ENCODE data around the gene ACAD10. TPM values are rescaled to one million over a fixed set of nuclear protein-coding genes. Genes with fewer than 3 reads are reported as not detected.
"Not testable (repeated sequence)": the region's sequence is repeated elsewhere in the genome, so short reads cannot be mapped to it uniquely, and the experiment has no call there.

The ACAD10 gene
- total RNA-seq = 28.4 and 29.7 TPM in 2 replicates

DNA sequence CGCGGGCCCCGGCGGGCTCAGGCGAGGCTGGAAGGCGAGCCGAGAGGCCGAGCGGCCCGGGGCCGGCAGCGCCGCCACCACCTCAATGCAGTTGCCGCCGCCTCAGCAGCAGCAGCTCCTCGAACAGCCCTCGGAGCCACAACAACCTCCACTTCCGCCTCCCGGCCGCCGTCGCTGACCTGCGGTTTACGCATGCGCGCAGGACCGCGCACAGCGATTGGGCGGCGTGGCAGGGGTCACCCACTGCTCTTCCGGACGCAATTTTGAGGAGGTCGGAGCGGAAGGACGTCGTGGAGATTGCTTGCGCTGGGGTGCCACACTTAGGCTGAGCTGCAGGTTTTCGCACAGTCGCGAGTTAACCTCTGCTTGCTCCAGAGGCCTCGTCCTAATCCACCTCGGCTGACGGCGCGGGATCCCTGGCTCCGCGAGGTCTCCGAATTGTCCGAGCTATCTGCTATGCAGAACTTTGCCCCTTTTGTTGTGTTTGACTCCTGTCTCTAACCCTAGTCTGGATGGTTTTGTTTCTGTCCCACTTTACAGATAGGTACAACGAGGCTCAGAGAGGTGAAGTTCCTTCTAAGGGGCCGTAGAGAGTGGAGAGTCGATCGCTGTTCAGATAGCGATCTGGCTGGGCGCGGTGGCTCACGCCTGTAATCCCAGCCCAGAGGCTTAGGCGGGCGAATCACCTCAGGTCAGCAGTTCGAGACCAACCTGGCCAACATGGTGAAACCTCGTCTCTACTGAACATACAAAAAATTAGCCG lies at the start of gene ACAD10, which contains the start of gene BRAP:
Gene ACAD10, plus strand, starts transcription at position 243 of the 763 bp plus-strand sequence. CDS start 6,657 bp downstream, outside the sequence.
Gene BRAP, minus strand, starts transcription at position 146 of the 763 bp plus-strand sequence. CDS start 164 bp downstream, outside the sequence.
- intact Hi-C loops (cut with micrococcal nuclease) = loop anchor here (1.0 to 10.0 kb wide), 5 partner anchors 87 to 729 kb away; partner anchors contain the start of genes ATXN2, ERP29, MAPKAPK5 and PTPN11

DNA sequence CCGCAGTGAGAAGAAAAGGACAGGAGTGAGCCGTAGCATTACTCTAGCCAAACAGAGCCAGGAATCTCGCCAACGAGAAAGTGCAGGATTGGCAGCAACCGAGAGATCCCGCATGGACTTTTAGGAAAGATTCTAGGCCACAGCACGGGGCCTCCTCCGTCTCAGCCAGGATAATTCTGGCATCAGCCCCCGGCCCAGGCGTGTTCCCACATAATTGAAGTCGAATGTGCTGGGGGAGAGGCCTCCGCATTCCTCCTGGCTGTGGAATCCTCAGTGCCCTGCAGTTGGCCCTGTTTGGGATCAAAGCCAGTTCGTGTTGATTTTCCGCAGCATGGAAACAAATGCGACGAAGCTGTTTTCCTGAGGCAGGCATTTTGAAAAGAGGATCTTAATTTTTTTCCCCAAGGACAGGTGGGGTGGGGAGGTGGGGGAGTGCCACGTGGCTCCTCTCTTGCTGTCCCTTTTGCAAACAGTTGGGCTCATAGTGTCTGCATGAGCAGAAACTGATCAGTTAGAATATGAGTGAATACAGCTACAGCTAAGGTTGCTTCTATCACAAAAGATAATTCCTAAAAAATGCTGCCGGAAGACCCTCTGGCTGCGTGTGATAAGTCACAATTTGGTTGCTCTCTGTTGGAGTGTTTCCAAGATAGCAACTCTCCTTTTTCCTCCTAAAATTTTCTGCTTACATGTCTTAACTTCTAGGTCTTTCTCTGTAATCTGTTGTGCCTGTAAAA lies 49.5 kb upstream of the ACAD10 start:
- intact Hi-C loops (cut with micrococcal nuclease) = no loop called here

DNA sequence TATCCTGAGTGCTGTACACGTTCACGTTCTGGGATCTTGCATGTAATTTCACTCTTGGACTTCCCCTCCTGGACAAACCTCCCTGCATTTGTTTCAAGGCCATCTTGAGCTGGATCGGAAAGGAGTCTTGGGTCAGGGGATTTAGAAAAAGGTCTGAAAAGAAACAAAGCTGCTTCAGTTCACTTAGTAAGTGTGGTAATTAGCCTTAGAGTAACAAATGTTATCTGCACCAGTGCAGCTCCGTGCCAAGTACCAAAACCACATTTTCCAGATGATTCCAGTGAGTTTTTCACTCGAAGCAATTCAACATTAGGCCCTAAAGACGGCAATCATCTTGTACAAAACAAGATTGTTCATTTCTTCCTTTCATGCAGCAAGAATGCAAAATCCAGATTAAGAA lies 47.3 kb upstream of the ACAD10 start:
- intact Hi-C loops (cut with micrococcal nuclease) = no loop called here

DNA sequence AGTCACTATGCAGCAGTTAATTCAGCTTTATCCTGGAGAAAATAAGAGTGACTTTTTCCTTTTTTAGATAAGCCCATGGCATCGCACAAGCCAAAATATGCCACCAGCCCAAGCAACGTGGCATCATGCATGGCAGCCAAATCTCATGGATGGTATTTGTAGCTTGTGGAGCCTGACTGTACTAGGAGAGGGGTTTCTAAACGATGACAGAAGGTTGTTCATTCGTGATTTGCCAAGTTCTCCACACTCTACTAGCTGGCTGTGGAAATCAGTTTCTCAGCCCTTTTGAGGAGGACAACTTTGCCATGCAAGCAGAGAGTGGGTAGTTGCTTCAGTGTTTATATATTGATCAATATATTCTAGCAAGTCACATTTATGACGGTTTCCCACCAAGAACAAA lies 45.3 kb upstream of the ACAD10 start:
- intact Hi-C loops (cut with micrococcal nuclease) = no loop called here

DNA sequence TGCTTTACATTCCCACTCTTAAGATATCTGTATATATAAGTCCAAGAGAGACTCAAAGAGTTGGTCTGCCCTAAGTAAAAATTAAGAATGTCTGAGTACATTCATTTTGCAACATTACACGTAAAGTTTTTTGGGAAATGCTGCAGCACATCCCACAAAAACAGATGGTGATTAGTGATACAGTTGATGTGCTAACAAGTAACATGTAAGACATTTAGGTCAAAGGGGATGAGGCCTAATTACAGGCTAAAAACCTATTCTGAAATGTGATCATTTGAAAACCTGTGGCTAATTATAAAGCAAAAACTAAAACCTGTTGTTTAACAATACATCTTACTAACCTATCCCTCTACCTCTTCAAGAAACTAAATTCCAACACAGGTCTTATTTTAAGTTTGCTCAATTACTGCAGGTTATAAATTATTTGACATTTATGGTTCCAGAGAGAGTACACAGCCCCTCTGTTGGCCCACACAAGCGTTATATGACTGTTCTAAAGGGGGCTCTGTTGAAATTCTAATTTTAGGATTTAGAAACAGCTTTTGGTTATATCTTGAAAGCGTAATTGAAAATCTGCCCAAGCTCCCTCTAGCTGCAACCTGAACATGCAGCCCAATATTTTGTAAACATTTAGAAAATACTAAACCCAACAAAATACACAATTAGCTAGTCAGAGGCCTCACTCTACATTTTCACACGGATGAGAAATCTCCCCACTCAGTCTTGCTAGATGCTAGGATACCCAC lies 43.0 kb upstream of the ACAD10 start:
- intact Hi-C loops (cut with micrococcal nuclease) = no loop called here

DNA sequence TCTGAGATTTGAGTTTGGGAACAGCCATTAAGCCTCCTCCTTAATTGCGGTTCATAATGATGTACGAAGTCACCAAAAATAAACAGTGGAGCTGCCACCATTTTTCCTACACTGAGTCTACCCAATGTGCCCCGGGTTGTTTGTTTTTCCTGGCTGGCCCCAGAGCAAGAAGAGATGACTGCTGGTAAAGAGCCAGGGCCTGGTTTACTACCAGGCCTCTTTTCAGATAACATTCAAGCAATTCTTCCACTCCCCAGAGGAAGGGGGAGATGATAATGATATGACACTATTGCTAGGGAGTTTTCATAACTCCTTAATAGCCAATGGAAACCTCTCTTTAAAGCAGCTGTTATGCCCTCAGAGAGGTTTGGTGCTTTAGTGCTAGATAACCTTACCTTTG lies 42.4 kb upstream of the ACAD10 start:
- intact Hi-C loops (cut with micrococcal nuclease) = no loop called here

DNA sequence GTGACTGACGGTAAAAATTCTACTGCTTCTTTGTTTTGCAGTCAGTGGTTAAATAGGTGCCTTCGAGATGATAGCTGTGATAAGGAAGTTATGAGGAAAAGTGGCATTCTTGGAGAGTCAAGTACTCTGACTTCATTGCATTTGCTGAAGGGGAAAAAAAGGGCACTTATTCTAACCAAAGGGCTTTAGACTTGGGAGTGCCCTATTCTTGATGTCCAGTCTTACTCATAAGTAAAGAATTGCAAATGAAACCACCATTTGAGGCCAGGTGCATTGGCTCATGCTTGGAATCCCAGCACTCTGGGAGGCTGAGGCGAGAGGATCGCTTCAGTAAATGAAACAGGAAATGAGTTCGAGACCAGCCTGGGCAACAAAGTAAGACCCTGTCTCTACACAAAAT lies 40.4 kb upstream of the ACAD10 start:
- intact Hi-C loops (cut with micrococcal nuclease) = no loop called here

DNA sequence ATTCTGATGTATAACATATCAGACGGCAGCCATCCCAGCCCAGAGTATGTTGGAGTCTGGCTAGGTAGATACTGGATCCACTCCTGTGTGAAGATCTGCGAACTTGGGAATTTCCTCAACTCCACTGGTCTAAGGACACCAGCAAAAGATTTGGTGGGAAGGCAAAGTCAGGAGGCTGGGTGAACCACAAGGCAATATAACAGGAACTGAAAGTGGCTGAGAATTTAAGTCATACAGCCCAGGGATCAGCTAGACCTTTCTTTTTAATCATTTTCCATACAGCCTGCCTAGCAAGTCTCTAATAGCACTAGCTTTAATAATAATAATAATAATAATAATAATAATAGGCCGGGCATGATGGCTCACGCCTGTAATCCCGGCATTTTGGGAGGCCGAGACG lies 34.9 kb upstream of the ACAD10 start:
- intact Hi-C loops (cut with micrococcal nuclease) = no loop called here

DNA sequence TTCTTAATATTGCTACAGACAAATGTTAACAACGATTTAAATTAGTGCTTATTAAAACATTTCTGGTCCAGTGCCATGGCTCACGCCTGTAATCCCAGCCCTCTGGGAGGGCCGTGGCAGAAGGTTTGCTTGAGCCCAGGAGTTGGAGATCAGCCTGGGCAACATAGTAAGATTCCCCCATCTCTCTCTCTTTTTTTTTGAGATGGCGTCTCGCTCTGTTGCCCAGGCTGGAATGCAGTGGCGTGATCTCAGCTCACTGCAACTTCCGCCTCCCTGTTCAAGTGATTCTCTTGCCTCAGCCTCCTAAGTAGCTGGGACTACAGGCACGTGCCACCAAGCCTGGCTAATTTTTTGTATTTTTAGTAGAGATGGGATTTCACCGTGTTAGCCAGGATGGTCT lies 33.3 kb upstream of the ACAD10 start:
- intact Hi-C loops (cut with micrococcal nuclease) = not testable (repeated sequence)

DNA sequence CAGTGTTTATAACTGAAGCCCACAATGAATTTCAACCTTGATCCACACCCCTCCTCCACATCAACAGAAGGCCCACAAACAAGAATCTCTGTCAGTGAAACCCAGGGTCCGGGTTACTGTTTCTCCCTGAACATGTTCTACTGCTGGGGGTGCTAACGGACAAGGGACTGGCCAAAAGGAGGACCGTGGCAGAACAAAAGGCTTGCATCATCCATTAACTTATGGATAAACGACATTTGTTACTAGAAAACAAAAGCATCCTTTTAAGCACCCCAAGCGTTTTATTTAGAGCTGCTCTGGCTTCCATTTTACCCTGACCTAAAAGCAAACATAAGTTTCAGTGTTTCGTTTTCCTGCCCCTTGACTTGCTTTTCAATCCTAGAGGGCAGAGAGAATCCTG lies 32.3 kb upstream of the ACAD10 start:
- intact Hi-C loops (cut with micrococcal nuclease) = no loop called here

DNA sequence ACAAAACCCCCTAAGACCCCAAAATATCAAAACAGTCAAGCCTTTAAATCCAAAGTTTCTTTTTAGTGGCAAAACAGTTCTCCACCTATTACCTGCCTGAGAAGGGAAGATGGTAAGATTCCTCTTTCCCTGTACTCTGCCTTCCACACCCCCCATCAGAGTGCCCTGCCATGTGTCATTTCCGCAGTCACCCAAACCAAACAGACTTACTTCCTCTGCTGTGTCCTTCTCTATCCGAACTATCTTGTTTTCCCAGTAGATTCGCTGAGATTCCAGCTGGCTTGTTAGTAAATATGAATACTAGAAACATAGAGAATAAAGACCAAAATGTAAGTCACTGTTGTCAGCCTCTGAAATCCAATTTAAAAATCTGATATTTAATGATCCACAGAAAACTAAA lies 30.5 kb upstream of the ACAD10 start:
- intact Hi-C loops (cut with micrococcal nuclease) = no loop called here

DNA sequence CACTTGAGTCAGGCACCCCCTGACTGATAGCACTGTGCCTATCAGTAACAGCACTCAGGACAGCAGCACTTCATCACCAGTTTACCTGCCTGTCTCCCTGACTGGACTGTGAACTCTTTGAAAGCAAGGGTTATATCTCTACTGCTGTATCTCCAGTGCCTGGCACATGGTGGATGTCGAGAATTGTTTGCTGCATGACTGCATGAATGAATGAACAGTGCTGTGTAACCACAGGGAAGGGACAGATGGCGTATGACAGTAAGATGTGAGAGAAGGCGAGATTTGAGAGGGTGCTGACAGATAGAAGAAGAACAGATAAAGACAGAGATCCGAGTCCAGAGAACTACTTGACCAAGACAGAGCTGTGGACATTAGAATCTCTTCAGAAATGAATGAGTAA lies 29.8 kb upstream of the ACAD10 start:
- intact Hi-C loops (cut with micrococcal nuclease) = no loop called here

DNA sequence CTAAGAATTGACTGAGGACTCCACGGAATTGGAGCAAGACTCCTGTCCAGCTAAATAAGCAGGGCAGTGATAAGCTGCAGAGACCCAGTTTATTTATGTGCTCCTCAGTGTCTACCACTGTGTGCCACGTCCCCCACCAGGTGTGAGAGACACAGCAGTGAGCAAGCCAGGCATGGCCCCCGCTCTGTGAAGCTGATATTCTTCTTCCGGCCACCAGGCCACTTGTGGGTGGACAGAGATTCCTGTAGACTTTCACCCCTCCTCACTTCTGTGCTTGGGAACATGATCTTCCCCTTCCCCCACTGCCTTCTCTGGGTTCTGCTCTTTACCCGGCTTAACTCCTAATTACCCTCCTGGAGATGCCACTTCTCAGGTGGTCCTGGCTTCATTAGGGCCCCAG lies 21.4 kb upstream of the ACAD10 start:
- intact Hi-C loops (cut with micrococcal nuclease) = no loop called here

DNA sequence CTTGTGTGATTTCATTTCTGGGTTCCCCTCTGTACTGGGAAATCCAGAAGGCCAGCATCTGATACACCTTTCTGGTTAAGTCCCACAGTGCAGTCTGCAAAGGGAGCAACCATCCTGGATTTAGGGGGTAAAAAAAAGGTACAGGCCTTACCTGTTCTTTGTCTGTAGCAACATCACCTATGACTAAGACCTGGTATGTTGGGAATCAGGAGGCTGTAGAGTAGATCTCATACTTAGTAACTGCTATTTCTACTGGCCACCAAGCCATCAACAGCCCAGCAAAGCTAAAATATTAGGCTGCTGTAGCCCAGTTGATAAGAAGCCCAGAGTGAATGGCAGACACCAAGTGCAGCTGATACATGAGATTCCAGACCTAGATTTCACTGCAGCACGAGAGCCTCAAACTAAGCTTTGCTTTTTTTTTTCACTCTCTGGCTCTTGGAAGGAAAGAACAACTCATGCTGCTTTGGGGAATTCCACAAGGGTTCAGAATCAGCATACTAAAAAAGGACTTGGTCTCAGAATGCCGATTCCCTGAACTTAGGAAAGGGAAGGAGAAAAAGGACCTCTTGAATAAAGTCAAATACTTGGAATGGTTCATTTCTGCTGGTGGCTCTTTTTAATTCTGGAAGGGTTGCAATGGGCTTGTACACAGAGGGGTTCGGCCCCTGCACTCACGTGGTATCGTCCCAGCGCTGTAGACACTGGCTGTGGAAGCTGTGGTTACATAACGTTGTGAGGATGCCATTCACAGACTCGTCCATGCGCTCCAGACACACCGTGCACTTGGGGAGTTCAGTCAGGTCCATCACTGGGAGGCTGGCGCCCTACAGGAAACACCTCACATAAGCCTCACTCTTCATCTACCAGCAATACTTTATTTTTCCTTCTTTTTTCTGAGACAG lies 20.6 kb upstream of the ACAD10 start:
- intact Hi-C loops (cut with micrococcal nuclease) = no loop called here

DNA sequence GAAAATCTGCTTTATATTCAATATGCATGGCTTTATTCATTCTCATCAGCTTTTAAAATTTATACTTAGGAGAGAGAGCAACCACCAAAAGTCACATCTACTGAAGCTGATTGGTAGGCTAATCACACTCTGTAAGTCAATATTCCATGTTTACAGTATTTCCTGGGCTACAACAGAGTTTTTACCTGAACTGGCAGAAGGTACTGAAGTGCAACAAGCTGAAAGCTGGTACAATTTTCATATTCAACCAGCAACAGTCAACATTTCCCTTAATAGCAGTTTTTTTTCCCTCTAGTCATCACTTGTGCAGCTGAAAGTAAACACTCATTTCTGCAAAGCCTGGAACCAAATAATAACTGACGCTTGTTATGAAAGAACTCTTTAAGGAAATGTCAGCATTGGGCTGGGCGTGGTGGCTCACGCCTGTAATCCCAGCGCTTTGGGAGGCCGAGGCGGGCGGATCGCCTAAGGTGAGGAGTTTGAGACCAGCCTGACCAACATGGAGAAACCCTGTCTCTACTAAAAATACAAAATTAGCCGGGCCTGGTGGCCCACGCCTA lies 13.0 kb upstream of the ACAD10 start:
- intact Hi-C loops (cut with micrococcal nuclease) = no loop called here

DNA sequence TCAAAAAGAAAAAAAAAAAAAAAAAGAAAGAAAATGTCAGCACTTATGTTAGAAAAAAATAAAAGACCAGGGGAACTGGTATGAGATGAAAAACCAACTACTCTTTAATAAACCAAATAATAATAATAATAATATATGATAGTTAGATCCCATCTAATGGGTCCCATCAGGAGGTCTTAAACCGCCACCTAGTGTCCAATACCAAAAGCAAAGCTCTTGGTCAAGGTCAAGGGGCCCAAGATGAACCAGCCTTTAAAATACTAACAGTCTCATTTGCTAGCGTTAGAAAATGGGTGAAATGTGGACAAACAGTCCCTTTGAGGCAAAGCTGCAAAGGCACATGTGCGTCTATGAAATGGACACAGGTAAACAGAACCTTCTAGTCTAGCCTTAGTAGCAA lies 12.3 kb upstream of the ACAD10 start:
- intact Hi-C loops (cut with micrococcal nuclease) = no loop called here

DNA sequence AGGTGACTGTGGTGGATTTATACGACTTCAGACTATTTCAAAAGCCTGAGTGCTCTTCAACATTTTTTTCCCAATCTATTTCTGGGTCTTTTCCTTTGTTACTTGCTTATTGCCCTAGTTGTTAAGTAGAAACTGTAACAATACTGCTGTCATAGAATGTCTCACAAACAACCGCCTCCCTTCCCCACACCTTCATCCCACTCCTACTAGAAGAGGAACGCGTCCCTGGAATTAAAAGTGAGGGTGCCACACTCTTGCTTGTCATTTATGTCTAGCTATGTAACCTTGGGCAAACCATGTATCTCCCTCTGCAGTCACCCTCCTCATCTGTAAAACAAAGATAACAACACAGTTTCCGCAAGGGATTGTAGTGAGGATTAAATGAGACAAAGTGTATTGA lies 8.7 kb upstream of the ACAD10 start:
- intact Hi-C loops (cut with micrococcal nuclease) = no loop called here

DNA sequence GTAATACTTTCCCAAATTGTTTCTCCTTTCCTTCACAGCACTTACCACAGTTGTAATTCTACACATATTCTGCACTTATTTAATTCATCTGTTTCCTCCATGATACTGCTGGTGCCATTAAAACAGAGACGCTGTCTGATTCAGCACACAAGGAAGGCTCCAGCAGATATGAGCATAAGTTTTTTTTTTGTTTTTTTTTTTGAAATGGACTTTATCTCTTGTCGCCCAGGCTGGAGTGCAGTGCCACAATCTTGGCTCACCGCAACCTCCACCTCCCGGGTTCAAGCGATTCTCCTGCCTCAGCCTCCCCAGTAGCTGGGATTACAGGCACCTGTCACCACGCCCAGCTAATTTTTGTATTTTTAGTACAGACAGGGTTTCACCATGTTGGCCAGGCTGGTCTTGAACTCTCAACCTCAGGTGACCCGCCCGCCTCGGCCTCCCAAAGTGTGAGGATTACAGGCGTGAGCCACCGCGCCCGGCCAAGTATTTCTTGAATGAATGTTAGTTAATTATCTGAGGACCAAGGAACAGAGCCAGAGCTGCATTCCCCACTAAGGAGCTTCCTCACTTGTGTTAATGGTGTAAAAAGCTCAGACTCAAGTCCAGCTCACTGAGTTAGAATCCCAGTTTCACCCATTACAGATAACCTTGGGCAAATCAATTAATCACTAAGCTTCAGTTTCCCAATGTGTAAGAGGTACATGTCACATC lies 1.2 kb upstream of the ACAD10 start:
- intact Hi-C loops (cut with micrococcal nuclease) = loop anchor here (5.0 to 10.0 kb wide), 3 partner anchors 277 to 730 kb away; partner anchors contain the start of genes ERP29, PTPN11, SH2B3 and TMEM116

DNA sequence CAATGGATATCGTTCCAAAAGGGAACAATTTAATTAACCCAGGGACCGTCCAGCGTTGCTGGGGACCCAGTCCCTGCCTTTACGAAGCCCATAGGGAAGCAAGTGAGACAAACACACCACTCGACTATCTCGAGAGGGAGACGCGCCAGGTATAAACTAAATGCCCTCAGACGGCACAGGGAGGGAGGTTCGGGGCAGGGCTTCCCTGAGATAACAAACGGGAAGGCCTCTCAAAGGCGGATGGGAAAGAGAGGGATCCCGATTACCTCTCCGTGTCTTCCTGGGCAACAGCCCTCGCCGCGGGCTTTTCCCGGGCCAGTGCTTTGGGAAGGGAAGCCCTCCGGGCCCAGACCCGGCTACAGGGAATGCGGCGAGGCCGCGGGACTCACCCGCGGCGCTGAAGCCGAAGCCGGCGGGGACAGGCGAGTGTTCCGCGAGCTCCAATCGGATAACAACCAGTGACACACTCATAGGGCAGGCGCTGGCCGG lies 487 bp upstream of the ACAD10 start:
- intact Hi-C loops (cut with micrococcal nuclease) = loop anchor here (5.0 to 10.0 kb wide), 3 partner anchors 278 to 729 kb away; partner anchors contain the start of genes ERP29, PTPN11, SH2B3 and TMEM116
